GM12878 (cell line): ENCODE results near the gene MRPS27. TPM values are rescaled to one million over a fixed set of nuclear protein-coding genes. Genes with fewer than 3 reads are reported as not detected.

Experiments
- ATAC-seq: fragments of 200-7000 bp; cut with Tn5 transposase; 3 replicates; pipeline ENCODE4 v1.9.1; 2020; ENCODE audit warnings: mild to moderate bottlenecking, moderate library complexity
- BruUV-seq: library from RNA; stranded (reverse); fragments of 400-500 nt; replicated peaks from 2 replicates; lab custom pipeline; 2021; lab: Mats Ljungman, UMichigan
- CTCF ChIA-PET: fragments of 300-600 bp; sonication (Branson Sonifier 250); formaldehyde crosslinking; extraction: SDS; loops from one replicate; lab custom pipeline; 2021; ENCODE audit warnings: inconsistent platforms; lab: Yijun Ruan, JAX
- POLR2A ChIA-PET: fragments of 350-600 bp; formaldehyde crosslinking; extraction: SDS; loops from one replicate; lab custom pipeline; 2021; ENCODE audit warnings: inconsistent platforms; lab: Charles Lee
- RAD21 ChIA-PET: fragments of 300-600 bp; sonication (Branson Sonifier 250); formaldehyde crosslinking; loops from one replicate; lab custom pipeline; 2023; ENCODE audit warnings: antibody characterized with exemption; ENCODE audit not compliant: unreplicated experiment; lab: Charles Lee
- SMC1A ChIA-PET: fragments of 300-600 bp; sonication (Branson Sonifier 250); formaldehyde crosslinking; loops from one replicate; lab custom pipeline; 2023; ENCODE audit not compliant: unreplicated experiment, uncharacterized antibody; lab: Charles Lee
- DNase-seq: peaks from one replicate; pipeline ENCODE4 v3.0.0-alpha.2; 2011; ENCODE audit warnings: low read depth, low spot score
- FAIRE-seq: peaks from 3 replicates; lab custom pipeline; 2011; peaks lifted over from hg19 to GRCh38; lab: Jason Lieb, UNC
- H2AFZ ChIP-seq: 2 replicates; pipeline ENCODE4 v1.6.0; 2011; ENCODE audit warnings: low read depth, low read length, control low read depth; ENCODE audit not compliant: control insufficient read depth
- H3K27ac ChIP-seq: 2 replicates; pipeline ENCODE4 v1.5.1; 2011; ENCODE audit warnings: control low read depth; ENCODE audit not compliant: control insufficient read depth, insufficient read depth
- H3K27me3 ChIP-seq, 2 experiments: replicated peaks in 1 of 2; 2 replicates each; pipeline versions ENCODE4 v1.6.0 to v1.6.1; 2011; ENCODE audit warnings: low read length in 1 of 2; ENCODE audit not compliant: control insufficient read depth in 2 of 2, insufficient read depth in 2 of 2
- H3K36me3 ChIP-seq, 2 experiments: 2 replicates each; pipeline ENCODE4 v1.5.1; 2011; ENCODE audit warnings: low read length in 1 of 2; ENCODE audit not compliant: control insufficient read depth in 2 of 2, insufficient read depth in 2 of 2
- H3K4me1 ChIP-seq: 2 replicates; pipeline ENCODE4 v1.6.1; 2011; ENCODE audit warnings: mild to moderate bottlenecking, low read length, moderate library complexity, mixed read lengths; ENCODE audit not compliant: control insufficient read depth, insufficient read depth
- H3K4me2 ChIP-seq: 2 replicates; pipeline ENCODE4 v1.6.0; 2011; ENCODE audit warnings: control low read depth; ENCODE audit not compliant: control insufficient read depth, insufficient read depth
- H3K4me3 ChIP-seq: fragments of 200-600 bp; sonication (generic); 2 replicates; pipeline ENCODE4 v1.5.1; 2016
- H3K79me2 ChIP-seq: 2 replicates; pipeline ENCODE4 v1.6.0; 2011; ENCODE audit warnings: low read length; ENCODE audit not compliant: control insufficient read depth, insufficient read depth
- H3K9ac ChIP-seq: 2 replicates; pipeline ENCODE4 v1.8.0; 2011; ENCODE audit warnings: low read length, control low read depth, mixed read lengths; ENCODE audit not compliant: control insufficient read depth, insufficient read depth
- H3K9me3 ChIP-seq: replicated peaks from 3 replicates; pipeline ENCODE4 v1.5.1; 2011; ENCODE audit warnings: mild to moderate bottlenecking, low read length; ENCODE audit not compliant: control insufficient read depth, insufficient read depth
- H4K20me1 ChIP-seq: 2 replicates; pipeline ENCODE4 v1.6.0; 2011; ENCODE audit not compliant: control insufficient read depth, insufficient read depth
- ASH2L ChIP-seq: fragments of 300-600, 200-600 bp; sonication (generic); IDR thresholded peaks from 2 replicates; pipeline ENCODE4 v1.6.1; 2017; ENCODE audit warnings: low read depth, mild to moderate bottlenecking, borderline replicate concordance
- BACH1 ChIP-seq: fragments of 450-650 bp; IDR thresholded peaks from 2 replicates; pipeline ENCODE4 v1.6.1; 2017; ENCODE audit warnings: mild to moderate bottlenecking, borderline replicate concordance
- CBX3 ChIP-seq: fragments of 200-600 bp; sonication (generic); IDR thresholded peaks from 2 replicates; pipeline ENCODE4 v1.6.1; 2016; ENCODE audit warnings: low read depth, borderline replicate concordance
- E2F8 ChIP-seq: fragments of 450-650 bp; IDR thresholded peaks from 2 replicates; pipeline ENCODE4 v1.6.1; 2018; ENCODE audit warnings: mild to moderate bottlenecking, low read depth, moderate library complexity; ENCODE audit not compliant: partially characterized antibody
- EP300 ChIP-seq, 2 experiments: fragments of 150-350 bp in 1 of 2; IDR thresholded peaks; 2 replicates each; pipeline ENCODE4 v1.6.1; 2011 to 2012; ENCODE audit warnings: low read depth in 2 of 2, low read length in 2 of 2, borderline replicate concordance in 1 of 2, improper control_type of control experiment in 1 of 2, inconsistent platforms in 1 of 2; ENCODE audit not compliant: control insufficient read depth in 1 of 2
- GABPA ChIP-seq: IDR thresholded peaks from 2 replicates; pipeline ENCODE4 v1.6.1; 2014; ENCODE audit warnings: antibody characterized with exemption, low read depth, mild to moderate bottlenecking, inconsistent platforms
- GATAD2B ChIP-seq: fragments of 450-650 bp; conservative IDR thresholded peaks from 2 replicates; pipeline ENCODE4 v1.6.1; 2017; ENCODE audit warnings: low read depth, mild to moderate bottlenecking, moderate library complexity
- IRF4 ChIP-seq: IDR thresholded peaks from 2 replicates; pipeline ENCODE4 v1.6.1; 2011; ENCODE audit warnings: low read depth, low read length
- MEF2A ChIP-seq: IDR thresholded peaks from 2 replicates; pipeline ENCODE4 v1.6.1; 2011; ENCODE audit warnings: low read depth, mild to moderate bottlenecking, low read length, moderate library complexity; ENCODE audit not compliant: insufficient read depth
- NR2C1 ChIP-seq: fragments of 450-650 bp; IDR thresholded peaks from 2 replicates; pipeline ENCODE4 v1.6.1; 2017; ENCODE audit warnings: antibody characterized with exemption, mild to moderate bottlenecking, moderate library complexity
- NRF1 ChIP-seq: conservative IDR thresholded peaks from 2 replicates; pipeline ENCODE4 v1.6.1; 2011; ENCODE audit warnings: mild to moderate bottlenecking, low read depth, low read length, improper control_type of control experiment
- RB1 ChIP-seq: fragments of 450-650 bp; formaldehyde crosslinking; IDR thresholded peaks from 2 replicates; pipeline ENCODE4 v1.6.1; 2017; ENCODE audit warnings: mild to moderate bottlenecking, borderline replicate concordance
- RELA ChIP-seq: fragments of 450-650 bp; IDR thresholded peaks from 2 replicates; pipeline ENCODE4 v1.8.0; 2014; ENCODE audit warnings: borderline replicate concordance; ENCODE audit not compliant: partially characterized antibody
- RFX5 ChIP-seq: IDR thresholded peaks from 2 replicates; pipeline ENCODE4 v1.6.1; 2011; ENCODE audit warnings: low read depth, low read length, improper control_type of control experiment
- RUNX3 ChIP-seq: IDR thresholded peaks from 2 replicates; pipeline ENCODE4 v1.6.1; 2012; ENCODE audit warnings: low read length, inconsistent platforms
- SKIL ChIP-seq: fragments of 450-650 bp; IDR thresholded peaks from 2 replicates; pipeline ENCODE4 v1.6.1; 2017; ENCODE audit warnings: mild to moderate bottlenecking, low read depth, inconsistent platforms; ENCODE audit not compliant: poor library complexity, severe bottlenecking
- SMARCA5 ChIP-seq: fragments of 450-650 bp; IDR thresholded peaks from 2 replicates; pipeline ENCODE4 v1.6.1; 2017; ENCODE audit warnings: mild to moderate bottlenecking
- WRNIP1 ChIP-seq: IDR thresholded peaks from 2 replicates; pipeline ENCODE4 v1.6.1; 2011; ENCODE audit warnings: low read depth, low read length, improper control_type of control experiment, borderline replicate concordance
- ZZZ3 ChIP-seq: IDR thresholded peaks from 2 replicates; pipeline ENCODE4 v1.6.1; 2011; ENCODE audit warnings: low read depth; ENCODE audit not compliant: control insufficient read depth, insufficient read length
- WGBS: methylation state at CpG from one replicate; pipeline ENCODE4 v1.1.6; 2016; ENCODE audit warnings: low lambda C conversion rate; ENCODE audit not compliant: insufficient replicate concordance, insufficient coverage; ENCODE audit errors: missing lambda C conversion rate; 5-methylcytosine and 5-hydroxymethylcytosine counted together
- in situ Hi-C: fragments of 300-500 bp; cut with MboI; formaldehyde crosslinking; loops from 9 replicates; pipeline ENCODE4 v1.14.3; 2018; ENCODE audit warnings: mixed read lengths
- intact Hi-C: fragments of 100-400 bp; cut with micrococcal nuclease; formaldehyde crosslinking; loops from one replicate; pipeline ENCODE4 v1.14.2; 2022; ENCODE audit not compliant: unreplicated experiment
- polyA plus RNA-seq, 11 experiments: library from polyadenylated mRNA; depleted of rRNA in 4 of 11; unstranded in 6 of 11; stranded (reverse) in 5 of 11; fragments of >200 nt; fragmentation: Nextera tagmentation in 4 of 11; fragmentation: Illumina TruSeq in 1 of 11; extraction: Ambion mirVana in 4 of 11; extraction: Trizol in 1 of 11; gene quantifications; 1 replicate in 1 of 11; 2 replicates in 10 of 11; pipeline versions ENCODE4 v1.2.1 to v1.2.3, GENCODE V29; 2011 to 2016; ENCODE audit warnings: inconsistent platforms in 2 of 11, missing spikeins in 2 of 11, low read depth in 1 of 11
- total RNA-seq, 4 experiments: library from RNA; depleted of rRNA in 3 of 4; stranded (reverse); fragments of >200 nt in 3 of 4; fragmentation: Illumina TruSeq in 1 of 4; extraction: Trizol in 1 of 4; gene quantifications; 2 replicates each; pipeline versions ENCODE4 v1.2.1 to v1.2.3, GENCODE V29; 2013 to 2021
- TF ChIP-seq, protein P1 (sequence below): fragments of 450-650 bp; IDR thresholded peaks from 2 replicates; pipeline ENCODE4 v1.6.1; 2016; ENCODE audit warnings: mild to moderate bottlenecking

MRPS27 gene
- total and polyA plus RNA-seq, 10 of the 15 experiments (the other 5 are each of a cell fraction or from before 2014, with no cell fraction given): 61.0 to 128 (median 93.0) TPM

- ChIA-PET POLR2A (no interaction called here), RAD21 (no interaction called here), CTCF (no interaction called here), SMC1A (interaction anchor here (0.7 to 1.1 kb wide), 2 partner anchors 46 to 67 kb away, joined by 3 to 4 read pairs; no protein-coding TSS in a partner anchor)
- no peaks in the 10 kb centered on the region for H3K4me1 ChIP-seq
- no peak overlapping the region for H3K9ac ChIP-seq
- no peaks in the 10 kb centered on the region for H4K20me1 ChIP-seq
- H3K9me3 ChIP-seq: no peaks in the 10 kb centered on the region; the same call in 2 of the 3 replicates
- FAIRE-seq (no peak), DNase-seq (no peak), ATAC-seq (no peak)
- no peak overlapping the region for H2AFZ ChIP-seq
- H3K27me3 ChIP-seq: no peaks in the 10 kb centered on the region
- intact Hi-C loops: no loop called here
- H3K4me3 ChIP-seq: no peak overlapping the region
- H3K4me2 ChIP-seq: no peak overlapping the region
- H3K36me3 ChIP-seq: no peaks in the 10 kb centered on the region
- 68% methylated on average over 3 of the region's 3 CpGs for WGBS
- no peak for TF ChIP-seq EP300 (IDR thresholded peaks at IDR 0.05; ENCODE audit: borderline replicate concordance in 1 of 2, control insufficient read depth in 1 of 2, low read depth in 2 of 2, low read length in 2 of 2)
- TF ChIP-seq WRNIP1: no peak
- TF ChIP-seq SKIL: no peak
- TF ChIP-seq GABPA: no peak
- no peak for TF ChIP-seq SMARCA5
- TF ChIP-seq RUNX3: no peak
- TF ChIP-seq RB1: no peak
- TF ChIP-seq ASH2L: no peak
- TF ChIP-seq RFX5: no peak
- no peak for TF ChIP-seq NRF1
- no peak for TF ChIP-seq MEF2A
- no peak for TF ChIP-seq GATAD2B
- TF ChIP-seq, protein P1, sequence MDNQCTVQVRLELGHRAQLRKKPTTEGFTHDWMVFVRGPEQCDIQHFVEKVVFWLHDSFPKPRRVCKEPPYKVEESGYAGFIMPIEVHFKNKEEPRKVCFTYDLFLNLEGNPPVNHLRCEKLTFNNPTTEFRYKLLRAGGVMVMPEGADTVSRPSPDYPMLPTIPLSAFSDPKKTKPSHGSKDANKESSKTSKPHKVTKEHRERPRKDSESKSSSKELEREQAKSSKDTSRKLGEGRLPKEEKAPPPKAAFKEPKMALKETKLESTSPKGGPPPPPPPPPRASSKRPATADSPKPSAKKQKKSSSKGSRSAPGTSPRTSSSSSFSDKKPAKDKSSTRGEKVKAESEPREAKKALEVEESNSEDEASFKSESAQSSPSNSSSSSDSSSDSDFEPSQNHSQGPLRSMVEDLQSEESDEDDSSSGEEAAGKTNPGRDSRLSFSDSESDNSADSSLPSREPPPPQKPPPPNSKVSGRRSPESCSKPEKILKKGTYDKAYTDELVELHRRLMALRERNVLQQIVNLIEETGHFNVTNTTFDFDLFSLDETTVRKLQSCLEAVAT: no peak
- TF ChIP-seq BACH1: no peak
- TF ChIP-seq RELA: no peak
- TF ChIP-seq E2F8: no peak
- no peak for TF ChIP-seq ZZZ3
- TF ChIP-seq CBX3: no peak
- no peak for TF ChIP-seq NR2C1
- TF ChIP-seq IRF4: no peak
- BruUV-seq: no TSS peak
- in situ Hi-C loops: no loop called here
- no peak overlapping the region for H3K27ac ChIP-seq
- H3K79me2 ChIP-seq: no peaks in the 10 kb centered on the region
Observed at GRCh38 chr5:72202331-72202825, 117.7 kb downstream of the MRPS27 start.
